Chondrocyte (in vitro differentiated cells): ENCODE data around the gene SERPINB8. TPM values are rescaled to one million over a fixed set of nuclear protein-coding genes. Genes with fewer than 3 reads are reported as not detected.
"Not testable (repeated sequence)": the region's sequence is repeated elsewhere in the genome, so short reads cannot be mapped to it uniquely, and the experiment has no call there.

Experiments used
- DNase-seq: peaks from one replicate; pipeline ENCODE4 v3.0.0; 2021; ENCODE audit warnings: mixed read lengths, low spot score
- H3K27ac Mint-ChIP-seq: one replicate; pipeline ENCODE4 v1.8.0; 2021; ENCODE audit warnings: mild to moderate bottlenecking, moderate library complexity, mixed read lengths; ENCODE audit not compliant: unreplicated experiment
- H3K27me3 Mint-ChIP-seq: 2 replicates; pipeline ENCODE4 v1.8.0; 2021; ENCODE audit warnings: low read depth, mixed read lengths
- H3K36me3 Mint-ChIP-seq: 2 replicates; pipeline ENCODE4 v1.8.0; 2021; ENCODE audit warnings: low read depth, mixed read lengths
- H3K4me1 Mint-ChIP-seq: 2 replicates; pipeline ENCODE4 v1.8.0; 2021; ENCODE audit warnings: low read depth, mild to moderate bottlenecking, mixed read lengths
- H3K4me3 Mint-ChIP-seq: one replicate; pipeline ENCODE4 v1.8.0; 2021; ENCODE audit warnings: mild to moderate bottlenecking, moderate library complexity, mixed read lengths; ENCODE audit not compliant: unreplicated experiment
- H3K9me3 Mint-ChIP-seq: 2 replicates; pipeline ENCODE4 v1.8.0; 2021; ENCODE audit warnings: low read depth, mixed read lengths
- total RNA-seq: library from RNA; stranded (reverse); gene quantifications from 3 replicates; pipeline ENCODE4 v1.2.1, GENCODE V29; 2021
- TF ChIP-seq, protein P1 (sequence below): fragments of 200-600 bp; sonication (generic); IDR thresholded peaks from 2 replicates; pipeline ENCODE4 v1.5.0; 2021; ENCODE audit warnings: antibody characterized with exemption, mild to moderate bottlenecking, moderate library complexity

The SERPINB8 gene
- total RNA-seq, 1 donor from 2014 or later: 13.6 TPM

GRCh38 chr18:63930773-63931354 is 39.0 kb upstream of the SERPINB8 start:
- H3K27me3 Mint-ChIP-seq: peaks cover 26% of the 10 kb centered on the region
- H3K36me3 Mint-ChIP-seq: no peaks in the 10 kb centered on the region
- no peak overlapping the region for H3K27ac Mint-ChIP-seq
- TF ChIP-seq, protein P1, sequence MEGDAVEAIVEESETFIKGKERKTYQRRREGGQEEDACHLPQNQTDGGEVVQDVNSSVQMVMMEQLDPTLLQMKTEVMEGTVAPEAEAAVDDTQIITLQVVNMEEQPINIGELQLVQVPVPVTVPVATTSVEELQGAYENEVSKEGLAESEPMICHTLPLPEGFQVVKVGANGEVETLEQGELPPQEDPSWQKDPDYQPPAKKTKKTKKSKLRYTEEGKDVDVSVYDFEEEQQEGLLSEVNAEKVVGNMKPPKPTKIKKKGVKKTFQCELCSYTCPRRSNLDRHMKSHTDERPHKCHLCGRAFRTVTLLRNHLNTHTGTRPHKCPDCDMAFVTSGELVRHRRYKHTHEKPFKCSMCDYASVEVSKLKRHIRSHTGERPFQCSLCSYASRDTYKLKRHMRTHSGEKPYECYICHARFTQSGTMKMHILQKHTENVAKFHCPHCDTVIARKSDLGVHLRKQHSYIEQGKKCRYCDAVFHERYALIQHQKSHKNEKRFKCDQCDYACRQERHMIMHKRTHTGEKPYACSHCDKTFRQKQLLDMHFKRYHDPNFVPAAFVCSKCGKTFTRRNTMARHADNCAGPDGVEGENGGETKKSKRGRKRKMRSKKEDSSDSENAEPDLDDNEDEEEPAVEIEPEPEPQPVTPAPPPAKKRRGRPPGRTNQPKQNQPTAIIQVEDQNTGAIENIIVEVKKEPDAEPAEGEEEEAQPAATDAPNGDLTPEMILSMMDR: no peak
- no peak for DNase-seq
- no peaks in the 10 kb centered on the region for H3K4me1 Mint-ChIP-seq
- no peak overlapping the region for H3K4me3 Mint-ChIP-seq
- H3K9me3 Mint-ChIP-seq: peaks cover 3% of the 10 kb centered on the region

DNA sequence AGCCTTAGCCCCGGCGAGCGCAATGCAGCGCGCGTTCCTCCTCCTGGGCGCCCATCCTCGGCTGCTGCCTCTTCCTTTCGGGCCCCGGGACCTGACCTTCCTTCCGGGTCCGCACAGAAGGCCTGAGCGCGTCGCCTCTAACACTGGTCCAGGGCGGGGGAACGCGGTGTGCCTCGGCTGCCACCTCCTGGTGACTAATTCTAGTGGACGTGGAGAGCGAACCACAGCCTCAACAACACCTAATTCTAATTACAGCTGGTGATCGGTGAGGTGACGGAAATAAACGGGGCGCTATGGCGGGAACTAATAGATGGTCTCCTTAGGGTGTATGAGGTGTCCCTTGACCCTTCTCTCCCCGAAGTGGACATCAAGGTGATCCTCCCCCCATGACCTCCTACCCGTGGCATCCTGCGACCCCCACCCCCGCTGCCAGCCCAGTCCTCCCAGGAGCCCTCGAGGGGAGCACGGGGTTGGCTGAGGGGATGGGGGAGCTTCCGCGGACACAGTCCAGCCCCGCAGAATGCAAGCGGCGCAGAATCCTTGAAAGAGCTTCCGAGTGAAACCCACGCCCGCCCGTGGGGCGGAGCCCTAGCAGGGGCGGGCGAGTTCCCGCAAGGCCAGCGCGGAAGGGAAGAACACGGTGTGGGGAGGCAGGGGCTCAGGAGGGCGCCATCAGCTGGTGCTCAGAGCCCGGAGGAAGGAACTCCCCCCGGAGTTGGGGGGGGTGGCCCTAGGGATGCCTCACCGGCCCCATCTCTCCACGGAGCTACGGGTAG is 33.5 kb upstream of the SERPINB8 start:
- Mint-ChIP-seq H3K36me3 (no peaks in the 10 kb centered on the region), H3K27ac (no peak overlapping the region), H3K9me3 (no peaks in the 10 kb centered on the region), H3K4me1 (peaks cover 5% of the 10 kb centered on the region), H3K4me3 (peak overlapping the region; percentile 64), H3K27me3 (peaks cover 9% of the 10 kb centered on the region)
- TF ChIP-seq, protein P1: peak; percentile 83
- DNase-seq: peak; percentile 90

DNA sequence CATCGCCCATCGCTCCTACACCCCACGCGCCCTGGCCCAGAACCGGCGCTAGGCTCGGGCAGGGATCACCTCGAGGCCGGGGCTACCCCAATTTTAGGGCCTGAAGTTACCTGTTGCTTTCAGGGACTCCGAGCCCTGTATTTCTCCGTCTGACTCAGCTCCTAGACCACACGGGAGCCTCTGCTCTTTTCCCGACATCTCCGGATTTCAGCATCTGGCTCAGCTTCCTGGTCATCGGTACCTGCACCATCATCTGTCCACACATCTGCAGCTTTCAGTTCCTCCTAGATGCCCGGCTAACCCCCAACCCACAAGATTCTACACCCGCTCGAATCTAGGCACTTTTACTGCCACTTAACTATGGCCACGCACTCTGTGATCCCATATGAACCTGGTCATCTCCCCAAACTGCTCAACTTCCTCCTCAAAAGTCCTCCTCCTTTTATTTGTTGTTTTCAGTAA is 32.9 kb upstream of the SERPINB8 start:
- peaks cover 2% of the 10 kb centered on the region for H3K36me3 Mint-ChIP-seq
- H3K9me3 Mint-ChIP-seq: peaks cover 2% of the 10 kb centered on the region
- DNase-seq: no peak
- H3K27me3 Mint-ChIP-seq: peaks cover 6% of the 10 kb centered on the region
- H3K4me3 Mint-ChIP-seq: no peak overlapping the region
- H3K27ac Mint-ChIP-seq: no peak overlapping the region
- TF ChIP-seq, protein P1: no peak
- H3K4me1 Mint-ChIP-seq: peaks cover 5% of the 10 kb centered on the region

- TF ChIP-seq, protein P1: no peak
- DNase-seq: no peak
- no peak overlapping the region for H3K4me3 Mint-ChIP-seq
- H3K36me3 Mint-ChIP-seq: peaks cover 2% of the 10 kb centered on the region
- no peak overlapping the region for H3K27ac Mint-ChIP-seq
- H3K4me1 Mint-ChIP-seq: peaks cover 5% of the 10 kb centered on the region
- H3K9me3 Mint-ChIP-seq: peaks cover 11% of the 10 kb centered on the region
- H3K27me3 Mint-ChIP-seq: peaks cover 25% of the 10 kb centered on the region
These were observed 29.9 kb upstream of the SERPINB8 start for GRCh38 chr18:63940008-63940407.

- H3K4me1 Mint-ChIP-seq, H3K36me3 Mint-ChIP-seq, H3K4me3 Mint-ChIP-seq, DNase-seq, H3K27ac Mint-ChIP-seq: not testable (repeated sequence)
- peaks cover 25% of the 10 kb centered on the region for H3K27me3 Mint-ChIP-seq
- peaks cover 11% of the 10 kb centered on the region for H3K9me3 Mint-ChIP-seq
These were observed 29.3 kb upstream of the SERPINB8 start for GRCh38 chr18:63940543-63941050.
